HEK293T (cell line): ENCODE measurements around the gene CLC.

Experiments used
- ARNT ChIP-seq: fragments of 450-650 bp; IDR thresholded peaks from 2 replicates; pipeline ENCODE4 v1.6.1; 2017; ENCODE audit warnings: mild to moderate bottlenecking
- BHLHE40 ChIP-seq: fragments of 450-650 bp; IDR thresholded peaks from 2 replicates; pipeline ENCODE4 v1.6.1; 2016; ENCODE audit warnings: mild to moderate bottlenecking, moderate library complexity, borderline replicate concordance
- CTBP1 ChIP-seq: fragments of 450-650 bp; IDR thresholded peaks from 2 replicates; pipeline ENCODE4 v1.6.1; 2016; ENCODE audit warnings: borderline replicate concordance
- FOXA1 ChIP-seq: fragments of 450-650 bp; IDR thresholded peaks from 2 replicates; pipeline ENCODE4 v1.6.1; 2016; ENCODE audit warnings: mild to moderate bottlenecking
- FOXK2 ChIP-seq: fragments of 450-650 bp; IDR thresholded peaks from 2 replicates; pipeline ENCODE4 v1.6.1; 2016; ENCODE audit warnings: mild to moderate bottlenecking
- FOXM1 ChIP-seq: fragments of 450-650 bp; IDR thresholded peaks from 2 replicates; pipeline ENCODE4 v1.6.1; 2017; ENCODE audit warnings: mild to moderate bottlenecking, borderline replicate concordance
- HDGF ChIP-seq: fragments of 450-650 bp; IDR thresholded peaks from 2 replicates; pipeline ENCODE4 v1.6.1; 2017; ENCODE audit warnings: antibody characterized with exemption, borderline replicate concordance
- L3MBTL2 ChIP-seq: fragments of 450-650 bp; conservative IDR thresholded peaks from 2 replicates; pipeline ENCODE4 v1.6.1; 2016; ENCODE audit warnings: mild to moderate bottlenecking
- LEF1 ChIP-seq: fragments of 450-650 bp; IDR thresholded peaks from 2 replicates; pipeline ENCODE4 v1.6.1; 2017; ENCODE audit warnings: mild to moderate bottlenecking, borderline replicate concordance
- PKNOX1 ChIP-seq: fragments of 450-650 bp; IDR thresholded peaks from 2 replicates; pipeline ENCODE4 v1.6.1; 2016
- SP1 ChIP-seq: fragments of 450-650 bp; IDR thresholded peaks from 2 replicates; pipeline ENCODE4 v1.6.1; 2017
- SUZ12 ChIP-seq: fragments of 450-650 bp; IDR thresholded peaks from 2 replicates; pipeline ENCODE4 v1.6.1; 2016; ENCODE audit warnings: mild to moderate bottlenecking
- TARDBP ChIP-seq: fragments of 450-650 bp; IDR thresholded peaks from 2 replicates; pipeline ENCODE4 v1.6.1; 2016
- ZNF384 ChIP-seq: fragments of 450-650 bp; IDR thresholded peaks from 2 replicates; pipeline ENCODE4 v1.6.1; 2016

- TF ChIP-seq SUZ12, result no peak
- TF ChIP-seq BHLHE40, result no peak
- no peak for TF ChIP-seq LEF1
- TF ChIP-seq FOXA1, result no peak
- TF ChIP-seq ARNT, result no peak
- TF ChIP-seq PKNOX1, result no peak
- no peak for TF ChIP-seq ZNF384
- TF ChIP-seq FOXM1, result no peak
- TF ChIP-seq TARDBP, result no peak
- no peak for TF ChIP-seq L3MBTL2
- TF ChIP-seq SP1, result no peak
- no peak for TF ChIP-seq HDGF
- TF ChIP-seq CTBP1, result no peak
- TF ChIP-seq FOXK2, result no peak
Measured at GRCh38 chr19:39692166-39692565, 45.7 kb downstream of the CLC start.
